ENCODE measurements around the gene RNF182.

DNA sequence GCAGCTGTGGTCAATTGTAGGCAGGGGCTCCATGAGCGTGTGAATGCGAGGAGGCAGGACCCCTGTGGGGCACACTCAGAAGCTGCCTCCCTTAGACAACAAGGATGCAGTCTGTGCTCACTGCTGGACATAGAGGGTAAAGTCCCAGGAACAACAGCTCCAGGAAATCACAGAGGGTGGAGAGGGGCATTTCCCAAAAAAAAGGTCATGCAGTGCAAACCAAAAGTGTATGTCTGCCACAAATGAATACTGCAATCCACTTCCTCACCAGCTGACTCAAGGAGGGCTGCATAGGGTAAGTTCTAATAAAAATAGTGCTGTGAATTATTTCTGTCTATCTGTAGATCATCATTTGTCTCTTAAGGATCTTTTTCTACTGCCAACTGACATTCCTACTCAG is 95.8 kb downstream of the RNF182 start:
- no peak for TF ChIP-seq ZNF274 (IDR thresholded peaks at IDR 0.05; ENCODE audit: low read depth, low read length)
- no peak for TF ChIP-seq YY1 (IDR thresholded peaks at IDR 0.05; ENCODE audit: insufficient read depth, insufficient read length)
- no peak for TF ChIP-seq SUZ12 (IDR thresholded peaks at IDR 0.05; ENCODE audit: extremely low read depth, insufficient read depth, insufficient read length)

All from NT2/D1 (cell line).